A549 treated with RU486 at 1 μM for 4 hours (cell line): Measurements from ENCODE around the gene OR5K1. TPM values are rescaled to one million over a fixed set of nuclear protein-coding genes. Genes with fewer than 3 reads are reported as not detected.

Experiments
- total RNA-seq: library from RNA; stranded (reverse); fragments of 200-300 nt; extraction: Qiagen RNA extraction; gene quantifications from 5 replicates; pipeline ENCODE4 v1.2.3, GENCODE V29; 2022; ENCODE audit warnings: low read depth

OR5K1 gene
- not detected in 5 replicates for total RNA-seq

GRCh38 chr3:98462901-98463300 lies at the start of gene OR5K1:
OR5K1 (plus strand) TSS chr3:98463201; CDS start chr3:98469577, 6,376 bp downstream.

DNA sequence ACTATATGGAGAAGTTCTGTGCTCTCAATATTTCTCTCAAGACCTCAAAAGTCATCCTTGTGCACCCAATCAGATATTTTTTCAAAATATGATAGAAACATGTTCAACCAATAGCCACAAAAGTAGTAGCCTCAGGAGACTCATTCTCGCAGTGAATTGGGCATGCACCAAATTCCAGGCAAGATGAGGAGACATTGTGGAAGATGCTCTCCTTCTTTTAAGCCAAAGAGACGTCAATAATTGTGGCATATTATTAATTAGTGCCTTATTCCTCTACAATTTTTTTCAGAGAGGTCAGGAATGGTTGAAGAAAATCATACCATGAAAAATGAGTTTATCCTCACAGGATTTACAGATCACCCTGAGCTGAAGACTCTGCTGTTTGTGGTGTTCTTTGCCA lies 34.4 kb downstream of the OR5K1 start, which contains the start of gene OR5K2:
Gene OR5K2 (plus strand): TSS at position 301 of the 400 bp plus-strand sequence. CDS start 0 bp downstream, at position 301.

Other genes with a start within 250 kb of the OR5K1 start
- not detected in 5 replicates for gene OR5H6, start 199.0 kb upstream of the OR5K1 start, total RNA-seq
- gene OR5H2, start 180.7 kb upstream of the OR5K1 start, total RNA-seq, result not detected in 5 replicates
- not detected in 5 replicates for gene OR5K4, start 109.3 kb upstream of the OR5K1 start, total RNA-seq
- gene OR5K3, start 72.5 kb upstream of the OR5K1 start, total RNA-seq, result not detected in 5 replicates
- not detected in 5 replicates for gene OR5K2, start 34.5 kb downstream of the OR5K1 start, total RNA-seq
- gene CLDND1, start 59.7 kb downstream of the OR5K1 start, total RNA-seq, result 50.8 to 66.3 TPM (median 57.8 TPM) in 5 replicates
- not detected in 5 replicates for gene GPR15, start 68.8 kb downstream of the OR5K1 start, total RNA-seq
- gene CPOX, start 130.4 kb downstream of the OR5K1 start, total RNA-seq, result 14.8 to 24.5 TPM (median 22.8 TPM) in 5 replicates